Measurements from ENCODE around the gene ROR1. TPM values are rescaled to one million over a fixed set of nuclear protein-coding genes. Genes with fewer than 3 reads are reported as not detected.
A peak's percentile ranks its signal among the peaks of the same experiment; 100 is the strongest.

Gene ROR1
- total RNA-seq, 8 experiments from 2014 or later = 1.2 to 15.7 (median 2.7) TPM

DNA sequence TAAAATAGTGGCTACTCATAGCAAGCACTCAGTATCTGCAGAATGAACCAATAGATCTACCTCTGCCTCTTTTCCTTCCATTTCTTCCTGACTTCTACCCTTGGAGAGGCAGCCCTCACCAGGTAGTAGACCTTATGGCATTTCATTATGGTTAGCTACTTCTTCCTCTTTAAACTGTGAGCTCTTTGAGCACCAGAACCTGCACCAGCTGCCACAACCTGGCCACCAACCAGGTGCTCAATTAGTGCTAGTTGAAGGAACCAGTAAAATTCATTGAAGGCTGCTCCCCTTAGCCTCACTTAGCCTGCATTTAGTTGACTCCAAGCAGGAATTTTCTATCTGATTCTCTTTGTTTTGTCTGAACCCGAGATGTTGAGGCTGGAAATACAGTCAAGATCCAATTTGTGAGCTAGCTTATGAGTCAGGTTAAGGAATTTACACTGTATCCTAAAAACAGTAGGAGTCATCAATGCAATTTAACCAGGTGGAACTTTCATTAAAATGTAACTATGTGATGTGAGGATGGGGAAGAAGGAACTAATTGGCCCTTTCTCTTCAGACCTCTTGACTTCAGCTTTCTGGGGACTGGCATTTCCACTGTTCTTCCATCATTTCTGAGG, 348.1 kb downstream of the ROR1 start:
- Histone ChIP-seq H3K4me3 (no peak overlapping the region), H3K4me1 (replicated peaks in 1 of 2) (peaks cover 4 to 5% of the 10 kb centered on the region in 2 donors), H3K27ac (no peak overlapping the region)
- in situ Hi-C loops (cut with MboI; ENCODE audit: low pct_unique_long_range_greater_than_20kb in 2 of 9, low sequenced_read_pairs in 9 of 9, unreplicated experiment in 9 of 9) = no loop called here
- WGBS, 10 experiments = 0 to 100% (median 83%) methylated on average over 1 of the region's 1 CpG; no CpG with 5 or more reads in 2 of the 10 experiments
- no peak for ATAC-seq (replicated peaks in 6 of 8)

DNA sequence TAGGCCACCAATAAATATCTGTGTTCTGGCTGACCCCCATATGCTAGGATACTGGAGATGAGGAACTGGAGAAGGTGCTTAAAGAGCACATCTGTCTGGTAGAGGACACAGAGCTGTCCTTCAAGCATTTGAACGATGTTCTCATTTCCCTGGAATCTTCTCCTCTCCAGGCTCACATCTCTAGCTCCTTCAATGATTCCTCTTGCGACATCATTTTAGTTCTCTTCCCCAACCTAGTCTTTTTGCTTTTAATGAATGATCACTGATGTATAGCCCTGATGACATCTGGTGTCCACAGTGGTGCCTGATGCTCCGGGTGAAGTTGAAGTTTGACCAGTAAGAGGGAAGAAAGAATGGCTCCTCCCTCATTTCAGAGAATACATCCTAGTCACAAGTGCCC, 348.8 kb downstream of the ROR1 start:
- WGBS, 10 experiments = 60 to 100% (median 100%) methylated on average over 1 to 3 of the region's 3 CpGs; no CpG with 5 or more reads in 3 of the 10 experiments
- ATAC-seq (replicated peaks in 6 of 8) = no peak
- in situ Hi-C loops (cut with MboI; ENCODE audit: low pct_unique_long_range_greater_than_20kb in 2 of 9, low sequenced_read_pairs in 9 of 9, unreplicated experiment in 9 of 9) = no loop called here
- H3K27ac ChIP-seq = no peak overlapping the region
- H3K4me1 ChIP-seq (replicated peaks in 1 of 2) = peaks cover 4 to 5% of the 10 kb centered on the region in 2 donors
- no peak overlapping the region for H3K4me3 ChIP-seq

DNA sequence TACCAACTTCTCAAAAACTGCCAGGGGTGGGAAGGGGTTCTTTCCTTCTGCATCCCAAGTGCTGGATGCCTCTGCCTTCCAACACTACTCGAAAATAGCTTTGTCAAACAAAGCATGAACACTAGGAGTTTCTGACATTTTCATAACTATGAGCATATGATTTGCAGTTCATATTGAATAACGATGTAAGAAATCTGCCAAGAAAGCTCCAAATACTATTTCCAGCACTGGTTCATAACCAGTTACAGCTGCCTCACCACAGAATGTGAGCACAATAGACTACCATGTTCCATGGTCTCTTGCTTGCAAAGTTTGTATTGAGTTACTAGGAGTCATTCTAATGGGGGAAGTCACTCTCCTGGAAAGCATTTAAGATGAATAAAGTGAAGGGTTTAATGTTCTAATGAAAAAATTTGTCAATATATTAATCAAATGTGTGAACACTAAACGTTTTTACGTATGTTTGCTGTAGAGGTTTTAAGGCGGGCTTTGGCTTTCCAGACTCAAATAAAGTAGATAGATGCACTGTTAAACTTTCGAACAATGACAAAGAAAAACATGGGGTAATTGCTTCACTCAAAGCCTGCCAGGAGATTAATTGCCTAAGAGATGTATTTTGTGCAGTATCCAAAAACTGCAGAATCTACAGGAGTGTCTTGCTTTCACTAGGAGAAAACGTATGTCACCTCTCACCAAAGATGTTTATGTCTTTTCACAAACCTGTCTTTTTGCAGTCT, 351.1 kb downstream of the ROR1 start:
- peaks cover 0 to 5% of the 10 kb centered on the region in 2 donors for H3K4me1 ChIP-seq (replicated peaks in 1 of 2)
- in situ Hi-C loops (cut with MboI; ENCODE audit: low pct_unique_long_range_greater_than_20kb in 2 of 9, low sequenced_read_pairs in 9 of 9, unreplicated experiment in 9 of 9) = loop anchor here in 5 of 9 experiments (25.0 kb wide), 4 partner anchors 188 to 438 kb away; no protein-coding TSS in a partner anchor
- peak in 1 of 8 experiments; percentile 95 for ATAC-seq (replicated peaks in 6 of 8)
- H3K27ac ChIP-seq = no peak overlapping the region
- no peak overlapping the region for H3K4me3 ChIP-seq
- 20 to 97% (median 78%) methylated on average over 1 to 7 of the region's 7 CpGs for WGBS, 10 experiments

DNA sequence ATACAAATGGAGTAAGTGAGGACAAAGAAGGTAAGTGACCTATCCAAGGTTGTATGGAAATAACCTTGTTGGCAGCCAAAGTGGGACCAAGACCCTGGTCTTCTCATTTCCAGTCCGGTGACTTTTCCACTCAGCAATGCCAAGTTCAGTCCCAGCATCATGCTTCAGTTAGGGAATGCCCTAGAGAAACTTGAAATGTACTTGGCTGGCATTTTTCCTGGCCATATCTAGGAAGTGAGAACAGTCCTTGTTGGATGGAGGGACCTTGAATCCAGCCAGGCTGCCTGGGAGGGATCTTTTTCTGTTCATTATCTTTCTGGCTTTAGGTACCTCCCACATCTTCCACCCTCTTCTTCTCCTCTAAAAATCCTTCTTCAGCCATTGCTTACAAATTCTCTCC, 352.8 kb downstream of the ROR1 start:
- Histone ChIP-seq H3K27ac (no peak overlapping the region), H3K4me3 (no peak overlapping the region), H3K4me1 (replicated peaks in 1 of 2) (peaks cover 0 to 5% of the 10 kb centered on the region in 2 donors)
- WGBS, 10 experiments = 0 to 100% (median 62%) methylated on average over 1 of the region's 1 CpG; no CpG with 5 or more reads in 2 of the 10 experiments
- in situ Hi-C loops (cut with MboI; ENCODE audit: low pct_unique_long_range_greater_than_20kb in 2 of 9, low sequenced_read_pairs in 9 of 9, unreplicated experiment in 9 of 9) = loop anchor here in 5 of 9 experiments (25.0 kb wide), 4 partner anchors 189 to 439 kb away; no protein-coding TSS in a partner anchor
- no peak for ATAC-seq (replicated peaks in 6 of 8)

DNA sequence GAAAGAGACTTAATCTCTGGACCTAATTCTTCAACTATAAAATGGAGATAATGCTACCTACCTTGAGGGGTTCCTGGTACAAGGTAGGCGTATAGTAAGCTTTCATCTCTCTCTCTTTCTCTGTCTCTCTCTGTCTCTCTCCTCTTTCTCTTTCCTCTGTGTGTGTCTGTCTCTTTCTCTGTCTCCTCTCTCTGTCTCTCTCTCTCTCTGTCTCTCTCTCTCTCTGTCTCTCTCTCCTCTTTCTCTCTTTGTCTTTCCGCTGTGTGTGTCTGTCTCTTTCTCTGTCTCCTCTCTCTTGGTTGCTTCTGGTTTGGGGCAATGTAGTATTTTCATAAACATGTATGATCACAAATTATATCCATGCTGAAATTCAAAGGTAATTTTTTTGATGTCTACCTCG, 353.5 kb downstream of the ROR1 start:
- Histone ChIP-seq H3K4me3 (no peak overlapping the region), H3K27ac (no peak overlapping the region), H3K4me1 (replicated peaks in 1 of 2) (peaks cover 0 to 5% of the 10 kb centered on the region in 2 donors)
- 27 to 91% (median 57%) methylated on average over 2 to 3 of the region's 3 CpGs; no CpG with 5 or more reads in 1 of the 10 experiments for WGBS, 10 experiments
- in situ Hi-C loops (cut with MboI; ENCODE audit: low pct_unique_long_range_greater_than_20kb in 2 of 9, low sequenced_read_pairs in 9 of 9, unreplicated experiment in 9 of 9) = loop anchor here in 5 of 9 experiments (25.0 kb wide), 4 partner anchors 190 to 440 kb away; no protein-coding TSS in a partner anchor
- no peak for ATAC-seq (replicated peaks in 6 of 8)

DNA sequence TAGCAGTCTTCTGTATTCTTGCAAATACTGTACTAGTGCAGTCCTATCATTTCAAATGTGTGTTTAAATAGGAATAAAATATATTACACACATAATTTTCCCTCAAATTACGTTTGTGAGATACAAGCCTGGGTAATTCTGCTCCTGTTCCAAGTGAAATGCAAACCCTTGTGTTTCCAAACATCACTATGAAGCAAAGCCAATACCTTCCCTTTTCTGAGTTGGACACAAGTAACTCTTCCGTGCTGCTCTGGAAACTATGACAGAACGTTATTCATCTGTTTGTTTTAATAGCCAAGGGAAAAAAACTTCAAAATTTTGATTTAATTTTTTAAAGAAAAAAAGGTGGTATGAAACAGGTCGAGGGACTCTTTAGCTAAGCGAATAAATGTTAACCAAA, 355.9 kb downstream of the ROR1 start:
- no peak overlapping the region for H3K27ac ChIP-seq
- 17 to 88% (median 71%) methylated on average over 2 to 5 of the region's 5 CpGs; no CpG with 5 or more reads in 1 of the 10 experiments for WGBS, 10 experiments
- peaks cover 0 to 1% of the 10 kb centered on the region in 2 donors for H3K4me1 ChIP-seq (replicated peaks in 1 of 2)
- no peak overlapping the region for H3K4me3 ChIP-seq
- in situ Hi-C loops (cut with MboI; ENCODE audit: low pct_unique_long_range_greater_than_20kb in 2 of 9, low sequenced_read_pairs in 9 of 9, unreplicated experiment in 9 of 9) = loop anchor here in 5 of 9 experiments (10.0 to 25.0 kb wide), 5 partner anchors 192 to 442 kb away; partner anchors contain the start of gene ROR1 (in 1 of the 5)
- no peak for ATAC-seq (replicated peaks in 6 of 8)

DNA sequence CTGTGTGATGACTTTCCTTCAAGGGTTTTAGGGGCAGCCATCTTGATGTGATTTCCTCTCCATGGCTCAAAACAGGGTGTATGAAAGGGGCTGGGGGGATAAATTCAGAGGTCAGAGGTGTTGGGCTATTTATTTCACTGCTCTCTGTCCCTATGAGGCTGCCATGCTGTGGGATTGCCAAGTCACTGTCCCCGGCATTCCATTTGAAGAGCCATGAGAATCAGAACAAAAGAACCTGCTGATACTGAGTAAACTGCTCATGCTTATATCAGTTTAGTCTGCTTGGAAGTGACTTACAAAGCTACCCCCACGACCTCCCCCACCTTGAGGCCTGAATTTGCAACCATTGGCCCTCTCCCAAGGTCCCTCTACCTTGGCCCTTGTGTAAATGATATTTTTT, 357.3 kb downstream of the ROR1 start:
- ATAC-seq (replicated peaks in 6 of 8) = peak in 1 of 8 experiments; percentile 81
- WGBS, 10 experiments = 0 to 75% (median 47%) methylated on average over 1 to 2 of the region's 2 CpGs; no CpG with 5 or more reads in 2 of the 10 experiments
- in situ Hi-C loops (cut with MboI; ENCODE audit: low pct_unique_long_range_greater_than_20kb in 2 of 9, low sequenced_read_pairs in 9 of 9, unreplicated experiment in 9 of 9) = loop anchor here in 5 of 9 experiments (10.0 to 25.0 kb wide), 5 partner anchors 194 to 444 kb away; partner anchors contain the start of gene ROR1 (in 1 of the 5)
- Histone ChIP-seq H3K4me3 (no peak overlapping the region), H3K27ac (no peak overlapping the region), H3K4me1 (replicated peaks in 1 of 2) (no peaks in the 10 kb centered on the region)

DNA sequence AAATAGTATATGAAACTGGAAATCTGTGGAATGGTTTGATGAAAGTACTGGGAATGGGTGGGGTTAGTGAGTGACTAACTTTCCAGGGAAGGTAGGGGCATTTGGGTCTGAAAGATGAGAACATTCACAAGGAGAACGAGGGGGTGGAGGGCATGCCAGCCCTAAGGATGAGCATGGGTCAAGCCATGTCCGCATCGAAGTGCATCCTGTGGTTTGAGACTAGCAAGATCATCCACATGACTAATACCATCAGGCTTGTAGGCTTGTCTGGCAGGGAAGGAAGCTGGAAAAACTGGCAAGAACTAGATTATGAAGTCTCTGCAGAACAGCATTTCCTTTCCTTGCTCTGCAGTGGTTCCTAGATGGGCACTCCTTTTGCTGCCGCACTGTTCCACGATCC, 359.2 kb downstream of the ROR1 start:
- Histone ChIP-seq H3K4me3 (no peak overlapping the region), H3K27ac (no peak overlapping the region), H3K4me1 (replicated peaks in 1 of 2) (no peaks in the 10 kb centered on the region)
- in situ Hi-C loops (cut with MboI; ENCODE audit: low pct_unique_long_range_greater_than_20kb in 2 of 9, low sequenced_read_pairs in 9 of 9, unreplicated experiment in 9 of 9) = loop anchor here in 5 of 9 experiments (10.0 to 25.0 kb wide), 5 partner anchors 196 to 446 kb away; partner anchors contain the start of gene ROR1 (in 1 of the 5)
- ATAC-seq (replicated peaks in 6 of 8) = peak in 3 of 8 experiments; percentile 20 to 47 (median 44)
- 33 to 100% (median 92%) methylated on average over 2 to 5 of the region's 5 CpGs; no CpG with 5 or more reads in 3 of the 10 experiments for WGBS, 10 experiments

DNA sequence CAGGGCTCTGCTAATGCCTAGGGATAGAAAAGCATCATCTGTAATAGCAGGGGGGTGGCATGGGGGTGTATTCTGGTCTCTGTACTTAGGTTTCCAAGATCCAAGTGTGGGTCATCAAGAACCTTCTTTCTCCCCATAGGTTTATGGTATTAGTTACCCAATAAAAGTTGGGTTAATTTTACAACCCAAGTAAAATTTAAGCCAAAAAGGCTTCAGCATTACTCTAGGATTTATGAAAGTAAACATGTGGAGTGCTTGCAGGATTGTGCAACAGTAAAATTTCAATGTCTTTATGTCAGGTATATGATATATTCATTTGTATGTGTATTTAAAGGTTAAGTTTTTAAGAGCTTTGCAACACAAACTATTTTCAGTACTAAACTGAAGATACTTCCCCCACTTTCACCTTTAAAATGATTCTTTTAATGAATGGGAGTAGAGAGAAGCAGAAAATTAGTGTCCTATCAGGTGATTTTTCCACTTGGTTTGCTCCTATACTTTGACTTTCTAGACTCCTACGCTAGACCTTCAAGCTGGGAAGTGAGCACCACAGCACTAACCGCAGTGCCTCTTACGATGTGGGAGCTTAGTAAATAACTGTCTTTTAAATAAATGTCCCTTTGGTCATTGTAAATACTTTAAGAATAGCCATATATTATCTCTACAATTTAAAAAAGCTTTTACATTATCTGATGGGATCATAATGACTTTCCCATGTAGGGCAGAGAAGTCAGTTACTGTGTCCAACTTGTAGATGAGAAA, 361.8 kb downstream of the ROR1 start:
- Histone ChIP-seq H3K4me3 (no peak overlapping the region), H3K27ac (no peak overlapping the region), H3K4me1 (replicated peaks in 1 of 2) (no peaks in the 10 kb centered on the region)
- WGBS, 10 experiments = 80 to 100% (median 96%) methylated on average over 1 to 3 of the region's 3 CpGs; no CpG with 5 or more reads in 1 of the 10 experiments
- ATAC-seq (replicated peaks in 6 of 8) = no peak
- in situ Hi-C loops (cut with MboI; ENCODE audit: low pct_unique_long_range_greater_than_20kb in 2 of 9, low sequenced_read_pairs in 9 of 9, unreplicated experiment in 9 of 9) = loop anchor here in 5 of 9 experiments (10.0 to 25.0 kb wide), 5 partner anchors 198 to 448 kb away; partner anchors contain the start of gene ROR1 (in 1 of the 5)

DNA sequence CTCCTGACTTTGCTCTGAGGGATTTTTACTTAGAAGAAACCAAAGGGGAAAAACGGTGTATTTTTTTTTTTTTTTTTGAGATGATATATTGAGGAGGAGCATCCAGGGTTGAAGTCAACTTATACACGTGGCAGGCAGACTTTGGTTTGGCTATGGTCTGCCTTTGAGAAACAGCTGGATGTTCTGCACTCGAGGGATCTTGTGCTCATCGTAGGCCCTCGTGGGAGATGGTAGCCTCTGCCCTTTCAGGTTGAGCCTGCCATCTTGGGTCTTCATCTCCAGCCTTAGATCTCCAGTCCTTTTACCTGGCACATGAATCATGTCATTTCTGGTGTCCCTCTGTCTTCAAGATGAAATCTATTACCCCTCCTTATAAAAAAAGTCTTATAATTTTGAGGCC, 362.5 kb downstream of the ROR1 start:
- no peak for ATAC-seq (replicated peaks in 6 of 8)
- 31 to 100% (median 87%) methylated on average over 1 to 5 of the region's 5 CpGs; no CpG with 5 or more reads in 1 of the 10 experiments for WGBS, 10 experiments
- Histone ChIP-seq H3K4me1 (replicated peaks in 1 of 2) (no peaks in the 10 kb centered on the region), H3K4me3 (no peak overlapping the region), H3K27ac (no peak overlapping the region)
- in situ Hi-C loops (cut with MboI; ENCODE audit: low pct_unique_long_range_greater_than_20kb in 2 of 9, low sequenced_read_pairs in 9 of 9, unreplicated experiment in 9 of 9) = loop anchor here in 5 of 9 experiments (10.0 to 25.0 kb wide), 5 partner anchors 199 to 449 kb away; partner anchors contain the start of gene ROR1 (in 1 of the 5)

DNA sequence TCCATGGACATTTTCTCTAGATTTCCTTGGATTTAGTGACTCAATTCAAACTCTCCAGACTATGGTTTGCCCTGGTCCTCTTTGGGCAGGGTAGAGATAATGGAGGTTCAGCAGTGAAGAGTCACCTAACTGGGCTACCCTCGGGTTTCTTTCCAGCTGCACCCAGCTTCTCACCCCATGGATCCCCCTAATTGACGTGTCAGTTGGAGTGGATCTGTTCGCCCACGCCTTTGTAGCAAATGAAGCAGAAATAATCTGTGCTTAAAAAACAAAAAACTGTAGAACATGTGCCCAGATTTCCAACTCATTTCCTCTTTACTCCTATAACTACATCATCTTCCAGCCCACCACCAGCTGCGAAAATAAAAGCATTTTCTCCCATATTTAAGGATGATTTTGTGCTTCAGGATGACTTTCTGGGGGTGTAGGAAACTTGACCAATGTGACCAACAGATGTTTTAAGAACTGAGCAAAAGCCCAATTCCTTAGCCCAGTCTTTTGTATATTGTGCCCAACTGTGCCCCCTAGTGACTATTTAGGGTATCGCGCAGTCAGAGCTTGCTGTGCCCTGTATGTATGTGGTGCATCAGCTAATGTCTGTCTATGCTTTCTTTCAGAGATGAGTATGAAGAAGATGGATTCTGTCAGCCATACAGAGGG, 363.1 kb downstream of the ROR1 start:
- Histone ChIP-seq H3K27ac (no peak overlapping the region), H3K4me3 (no peak overlapping the region), H3K4me1 (replicated peaks in 1 of 2) (no peaks in the 10 kb centered on the region)
- in situ Hi-C loops (cut with MboI; ENCODE audit: low pct_unique_long_range_greater_than_20kb in 2 of 9, low sequenced_read_pairs in 9 of 9, unreplicated experiment in 9 of 9) = loop anchor here in 5 of 9 experiments (10.0 to 25.0 kb wide), 5 partner anchors 200 to 450 kb away; partner anchors contain the start of gene ROR1 (in 1 of the 5)
- ATAC-seq (replicated peaks in 6 of 8) = peak; percentile 88 to 98 (median 92)
- WGBS, 10 experiments = 0 to 80% (median 26%) methylated on average over 1 to 7 of the region's 7 CpGs

DNA sequence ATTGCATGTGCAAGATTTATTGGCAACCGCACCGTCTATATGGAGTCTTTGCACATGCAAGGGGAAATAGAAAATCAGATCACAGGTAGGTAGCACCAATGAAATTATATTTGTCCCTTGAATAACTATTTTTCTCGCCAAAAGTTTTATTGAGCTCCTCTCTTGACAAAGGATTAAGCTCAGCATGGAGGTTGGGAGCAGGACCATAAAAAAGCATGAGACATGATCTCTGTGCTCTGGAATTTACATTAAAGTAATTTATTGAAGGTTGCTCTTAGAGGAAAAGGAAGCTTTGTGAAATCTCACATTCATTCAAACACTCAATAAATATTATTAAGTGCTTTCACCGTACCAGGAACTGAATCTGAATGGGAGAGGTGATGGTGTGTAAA, 363.6 kb downstream of the ROR1 start:
- Histone ChIP-seq H3K27ac (no peak overlapping the region), H3K4me1 (replicated peaks in 1 of 2) (no peaks in the 10 kb centered on the region), H3K4me3 (no peak overlapping the region)
- in situ Hi-C loops (cut with MboI; ENCODE audit: low pct_unique_long_range_greater_than_20kb in 2 of 9, low sequenced_read_pairs in 9 of 9, unreplicated experiment in 9 of 9) = loop anchor here in 5 of 9 experiments (10.0 to 25.0 kb wide), 5 partner anchors 200 to 450 kb away; partner anchors contain the start of gene ROR1 (in 1 of the 5)
- WGBS, 10 experiments = 13 to 83% (median 77%) methylated on average over 1 to 4 of the region's 4 CpGs; no CpG with 5 or more reads in 2 of the 10 experiments
- peak in 1 of 8 experiments; percentile 23 for ATAC-seq (replicated peaks in 6 of 8)
